Measurements from ENCODE around the gene STX2. TPM values are rescaled to one million over a fixed set of nuclear protein-coding genes. Genes with fewer than 3 reads are reported as not detected.
A peak's percentile ranks its signal among the peaks of the same experiment; 100 is the strongest.

STX2 gene
- total and polyA plus RNA-seq, 2 donors (not counting 1 experiment from before 2014, with no cell fraction given) = 35.2 to 87.8 TPM

- TF ChIP-seq CTCF (conservative IDR thresholded peaks at IDR 0.05 in 1 of 2, IDR thresholded peaks at IDR 0.05 in 1 of 2; ENCODE audit: low read depth in 1 of 2, low read length in 2 of 2) (no peak), EZH2 (IDR thresholded peaks at IDR 0.05; ENCODE audit: low read length, missing control alignments) (no peak)
- Histone ChIP-seq H3K4me1 (ENCODE audit: control insufficient read depth, extremely low read depth, insufficient read depth, low read length) (peaks cover 4% of the 10 kb centered on the region), H3K4me2 (ENCODE audit: extremely low read depth, insufficient read depth, low read length) (no peak overlapping the region), H3K27ac (ENCODE audit: insufficient read depth, low read length) (no peak overlapping the region), H3K9ac (ENCODE audit: insufficient read depth, low read length) (no peak overlapping the region), H3K9me3 (ENCODE audit: control insufficient read depth, insufficient read depth, low read depth, low read length) (no peaks in the 10 kb centered on the region), H3K4me3 (replicated peaks in 1 of 4; ENCODE audit: control extremely low read depth in 1 of 4, insufficient read depth in 1 of 4, low read depth in 3 of 4, low read length in 4 of 4) (no peak overlapping the region), H4K20me1 (ENCODE audit: control insufficient read depth, extremely low read depth, insufficient read depth, low read length) (no peaks in the 10 kb centered on the region), H2AFZ (ENCODE audit: low read length) (no peak overlapping the region), H3K27me3 (ENCODE audit: control insufficient read depth, insufficient read depth, low read length) (no peaks in the 10 kb centered on the region), H3K36me3 (ENCODE audit: control insufficient read depth, insufficient read depth, low read length) (peaks cover 15% of the 10 kb centered on the region), H3K79me2 (ENCODE audit: control insufficient read depth, insufficient read depth, low read length) (peaks cover 33% of the 10 kb centered on the region)
- DNase-seq (ENCODE audit: low read depth in 2 of 2) = no peak
Observed at GRCh38 chr12:130875193-130875592, 36.1 kb upstream of the STX2 start.

GRCh38 chr12:130874696-130875095 lies 35.6 kb upstream of the STX2 start:
- Histone ChIP-seq H3K36me3 (ENCODE audit: control insufficient read depth, insufficient read depth, low read length) (peaks cover 15% of the 10 kb centered on the region), H3K4me2 (ENCODE audit: extremely low read depth, insufficient read depth, low read length) (no peak overlapping the region)
- TF ChIP-seq EZH2 (IDR thresholded peaks at IDR 0.05; ENCODE audit: low read length, missing control alignments) = no peak
- no peak for TF ChIP-seq CTCF (conservative IDR thresholded peaks at IDR 0.05 in 1 of 2, IDR thresholded peaks at IDR 0.05 in 1 of 2; ENCODE audit: low read depth in 1 of 2, low read length in 2 of 2)

GRCh38 chr12:130873825-130874224 lies 34.8 kb upstream of the STX2 start:
- Histone ChIP-seq H3K4me1 (ENCODE audit: control insufficient read depth, extremely low read depth, insufficient read depth, low read length) (peaks cover 4% of the 10 kb centered on the region), H2AFZ (ENCODE audit: low read length) (no peak overlapping the region), H3K4me2 (ENCODE audit: extremely low read depth, insufficient read depth, low read length) (peak overlapping the region; percentile 80), H3K9ac (ENCODE audit: insufficient read depth, low read length) (no peak overlapping the region), H4K20me1 (ENCODE audit: control insufficient read depth, extremely low read depth, insufficient read depth, low read length) (no peaks in the 10 kb centered on the region), H3K79me2 (ENCODE audit: control insufficient read depth, insufficient read depth, low read length) (peaks cover 33% of the 10 kb centered on the region), H3K27ac (ENCODE audit: insufficient read depth, low read length) (no peak overlapping the region), H3K4me3 (replicated peaks in 1 of 4; ENCODE audit: control extremely low read depth in 1 of 4, insufficient read depth in 1 of 4, low read depth in 3 of 4, low read length in 4 of 4) (peak overlapping the region in 3 of 4 experiments; percentile 92 to 99 (median 95)), H3K27me3 (ENCODE audit: control insufficient read depth, insufficient read depth, low read length) (no peaks in the 10 kb centered on the region), H3K9me3 (ENCODE audit: control insufficient read depth, insufficient read depth, low read depth, low read length) (no peaks in the 10 kb centered on the region), H3K36me3 (ENCODE audit: control insufficient read depth, insufficient read depth, low read length) (peaks cover 15% of the 10 kb centered on the region)
- no peak for TF ChIP-seq EZH2 (IDR thresholded peaks at IDR 0.05; ENCODE audit: low read length, missing control alignments)
- TF ChIP-seq CTCF (conservative IDR thresholded peaks at IDR 0.05 in 1 of 2, IDR thresholded peaks at IDR 0.05 in 1 of 2; ENCODE audit: low read depth in 1 of 2, low read length in 2 of 2) = no peak
- no peak for DNase-seq (ENCODE audit: low read depth in 2 of 2)

More at GRCh38 chr12:130874696-130875095, 35.6 kb upstream of the STX2 start:
- Histone ChIP-seq H3K27me3 (ENCODE audit: control insufficient read depth, insufficient read depth, low read length) (no peaks in the 10 kb centered on the region), H3K27ac (ENCODE audit: insufficient read depth, low read length) (no peak overlapping the region), H3K79me2 (ENCODE audit: control insufficient read depth, insufficient read depth, low read length) (peaks cover 33% of the 10 kb centered on the region), H3K4me1 (ENCODE audit: control insufficient read depth, extremely low read depth, insufficient read depth, low read length) (peaks cover 4% of the 10 kb centered on the region), H4K20me1 (ENCODE audit: control insufficient read depth, extremely low read depth, insufficient read depth, low read length) (no peaks in the 10 kb centered on the region), H3K9me3 (ENCODE audit: control insufficient read depth, insufficient read depth, low read depth, low read length) (no peaks in the 10 kb centered on the region), H3K9ac (ENCODE audit: insufficient read depth, low read length) (no peak overlapping the region), H2AFZ (ENCODE audit: low read length) (no peak overlapping the region), H3K4me3 (replicated peaks in 1 of 4; ENCODE audit: control extremely low read depth in 1 of 4, insufficient read depth in 1 of 4, low read depth in 3 of 4, low read length in 4 of 4) (no peak overlapping the region)
- no peak for DNase-seq (ENCODE audit: low read depth in 2 of 2)
